HG02571 (cell line): ENCODE data around the gene LINC00237.

Experiments
- ATAC-seq: cut with Tn5 transposase; IDR thresholded peaks from one replicate; pipeline ENCODE4 v1.9.1; 2021; ENCODE audit warnings: mild to moderate bottlenecking, moderate library complexity; ENCODE audit not compliant: unreplicated experiment

Gene LINC00237

GRCh38 chr20:21100578-21101452 lies 5.3 kb downstream of the LINC00237 start:
- ATAC-seq, result no peak

- ATAC-seq, result no peak
Measured at GRCh38 chr20:21099751-21100577, 6.2 kb downstream of the LINC00237 start.

- ATAC-seq, result no peak
Measured at GRCh38 chr20:21096321-21097043, 9.7 kb downstream of the LINC00237 start.

GRCh38 chr20:21092806-21093205 lies 13.4 kb downstream of the LINC00237 start:
- ATAC-seq, result no peak

GRCh38 chr20:21090721-21091120 lies 15.4 kb downstream of the LINC00237 start:
- no peak for ATAC-seq

- ATAC-seq, result no peak
Measured at GRCh38 chr20:21090111-21090618, 16.0 kb downstream of the LINC00237 start.

GRCh38 chr20:21089391-21089790 lies 16.8 kb downstream of the LINC00237 start:
- no peak for ATAC-seq

GRCh38 chr20:21087862-21088540 lies 18.2 kb downstream of the LINC00237 start:
- ATAC-seq, result no peak

- ATAC-seq, result no peak
Measured at GRCh38 chr20:21083825-21084325, 22.3 kb downstream of the LINC00237 start.

- no peak for ATAC-seq
Measured at GRCh38 chr20:21082584-21082983, 23.6 kb downstream of the LINC00237 start.

- no peak for ATAC-seq
Measured at GRCh38 chr20:21077809-21078345, 28.3 kb downstream of the LINC00237 start.

- ATAC-seq, result no peak
Measured at GRCh38 chr20:21076073-21076472, 30.1 kb downstream of the LINC00237 start.

- no peak for ATAC-seq
Measured at GRCh38 chr20:21075471-21075870, 30.7 kb downstream of the LINC00237 start.

GRCh38 chr20:21074605-21075336 lies 31.4 kb downstream of the LINC00237 start:
- peak; percentile 97 for ATAC-seq

GRCh38 chr20:21067255-21067654 lies 38.9 kb downstream of the LINC00237 start:
- ATAC-seq, result no peak

GRCh38 chr20:21064924-21065323 lies 41.2 kb downstream of the LINC00237 start:
- no peak for ATAC-seq

GRCh38 chr20:21063276-21063675 lies 42.9 kb downstream of the LINC00237 start:
- no peak for ATAC-seq

- ATAC-seq, result no peak
Measured at GRCh38 chr20:21053002-21053762, 53.0 kb downstream of the LINC00237 start.

- ATAC-seq, result no peak
Measured at GRCh38 chr20:21052686-21053001, 53.5 kb downstream of the LINC00237 start.
